Adrenal gland (tissue), 5 donors: Measurements from ENCODE around the gene GOLT1A.

Experiments
- POLR2A ChIP-seq, 2 donors: fragments of 450-650 bp; IDR thresholded peaks; one replicate each; pipeline ENCODE4 v1.6.1; 2017; ENCODE audit warnings: antibody characterized with exemption in 2 of 2, mild to moderate bottlenecking in 2 of 2, moderate library complexity in 1 of 2
- TF ChIP-seq, protein P1 (sequence below), 6 experiments: fragments of 450-650 bp in 4 of 6; fragments of 200-600 bp in 2 of 6; sonication (generic) in 1 of 6; IDR thresholded peaks; 1 replicate in 5 of 6; 2 replicates in 1 of 6; pipeline versions ENCODE4 v1.5.1 to v1.8.0; 2016 to 2021; ENCODE audit warnings: antibody characterized with exemption in 6 of 6, mild to moderate bottlenecking in 2 of 6, moderate library complexity in 1 of 6
- donor health status: DM: no; HTN: no; CAD: no.

GRCh38 chr1:204169858-204170257, 43.9 kb downstream of the GOLT1A start:
- TF ChIP-seq, protein P1, sequence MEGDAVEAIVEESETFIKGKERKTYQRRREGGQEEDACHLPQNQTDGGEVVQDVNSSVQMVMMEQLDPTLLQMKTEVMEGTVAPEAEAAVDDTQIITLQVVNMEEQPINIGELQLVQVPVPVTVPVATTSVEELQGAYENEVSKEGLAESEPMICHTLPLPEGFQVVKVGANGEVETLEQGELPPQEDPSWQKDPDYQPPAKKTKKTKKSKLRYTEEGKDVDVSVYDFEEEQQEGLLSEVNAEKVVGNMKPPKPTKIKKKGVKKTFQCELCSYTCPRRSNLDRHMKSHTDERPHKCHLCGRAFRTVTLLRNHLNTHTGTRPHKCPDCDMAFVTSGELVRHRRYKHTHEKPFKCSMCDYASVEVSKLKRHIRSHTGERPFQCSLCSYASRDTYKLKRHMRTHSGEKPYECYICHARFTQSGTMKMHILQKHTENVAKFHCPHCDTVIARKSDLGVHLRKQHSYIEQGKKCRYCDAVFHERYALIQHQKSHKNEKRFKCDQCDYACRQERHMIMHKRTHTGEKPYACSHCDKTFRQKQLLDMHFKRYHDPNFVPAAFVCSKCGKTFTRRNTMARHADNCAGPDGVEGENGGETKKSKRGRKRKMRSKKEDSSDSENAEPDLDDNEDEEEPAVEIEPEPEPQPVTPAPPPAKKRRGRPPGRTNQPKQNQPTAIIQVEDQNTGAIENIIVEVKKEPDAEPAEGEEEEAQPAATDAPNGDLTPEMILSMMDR (IDR thresholded peaks at IDR 0.05): no peak
- no peak for TF ChIP-seq POLR2A (IDR thresholded peaks at IDR 0.05)
